Central memory CD4-positive, alpha-beta T cell (primary cell): Measurements from ENCODE around the gene TXNDC5.

Source experiments
- DNase-seq: peaks from one replicate; pipeline ENCODE4 v3.0.0; 2022

TXNDC5 gene

GRCh38 chr6:7848229-7848628, 62.4 kb downstream of the TXNDC5 start:
- no peak for DNase-seq

- DNase-seq = no peak
Measured at GRCh38 chr6:7846966-7847818, 63.4 kb downstream of the TXNDC5 start.

- no peak for DNase-seq
Measured at GRCh38 chr6:7841781-7842468, 68.7 kb downstream of the TXNDC5 start.

GRCh38 chr6:7836371-7837026, 74.1 kb downstream of the TXNDC5 start:
- no peak for DNase-seq

GRCh38 chr6:7833751-7834070, 76.9 kb downstream of the TXNDC5 start:
- no peak for DNase-seq

GRCh38 chr6:7832904-7833750, 77.5 kb downstream of the TXNDC5 start:
- no peak for DNase-seq
